Esophagus mucosa (tissue), 1 donor: ENCODE measurements around the gene SPO11. TPM values are rescaled to one million over a fixed set of nuclear protein-coding genes. Genes with fewer than 3 reads are reported as not detected.

Experiments
- ATAC-seq: fragments of 200-7000 bp; cut with Tn5 transposase; one replicate; pipeline ENCODE4 v1.9.1; 2020
- total RNA-seq: library from RNA; stranded (reverse); gene quantifications from one replicate; pipeline ENCODE4 v1.2.4, GENCODE V29; 2023
- donor health status: DM: yes; HTN: yes; CAD: no.

SPO11 gene
- total RNA-seq, 1 donor from 2014 or later: not detected

GRCh38 chr20:57377350-57377749, 47.7 kb downstream of the SPO11 start:
- no peak for ATAC-seq

- ATAC-seq: no peak
Observed at GRCh38 chr20:57378107-57378506, 48.5 kb downstream of the SPO11 start.

- no peak for ATAC-seq
Observed at GRCh38 chr20:57378646-57379262, 49.2 kb downstream of the SPO11 start.

- no peak for ATAC-seq
Observed at GRCh38 chr20:57379263-57379647, 49.7 kb downstream of the SPO11 start.

GRCh38 chr20:57380081-57380750, 50.6 kb downstream of the SPO11 start:
- ATAC-seq: no peak

GRCh38 chr20:57381596-57382503, 52.2 kb downstream of the SPO11 start:
- peak; percentile 75 for ATAC-seq

- ATAC-seq: no peak
Observed at GRCh38 chr20:57382516-57382915, 52.9 kb downstream of the SPO11 start.

GRCh38 chr20:57383447-57384347, 54.1 kb downstream of the SPO11 start:
- no peak for ATAC-seq

GRCh38 chr20:57384486-57384885, 54.9 kb downstream of the SPO11 start:
- no peak for ATAC-seq

- no peak for ATAC-seq
Observed at GRCh38 chr20:57384953-57385761, 55.6 kb downstream of the SPO11 start.

- ATAC-seq: no peak
Observed at GRCh38 chr20:57385940-57386339, 56.3 kb downstream of the SPO11 start.

GRCh38 chr20:57386762-57387161, 57.2 kb downstream of the SPO11 start:
- ATAC-seq: no peak

GRCh38 chr20:57387463-57387862, 57.9 kb downstream of the SPO11 start:
- no peak for ATAC-seq

- ATAC-seq: no peak
Observed at GRCh38 chr20:57387945-57388371, 58.4 kb downstream of the SPO11 start.

- ATAC-seq: peak; percentile 73
Observed at GRCh38 chr20:57388953-57389694, 59.5 kb downstream of the SPO11 start.

- no peak for ATAC-seq
Observed at GRCh38 chr20:57389695-57390603, 60.3 kb downstream of the SPO11 start.

- ATAC-seq: peak; percentile 78
Observed at GRCh38 chr20:57390604-57391438, 61.2 kb downstream of the SPO11 start, which contains the start of gene RBM38. Gene RBM38 (plus strand): TSS chr20:57391396. CDS start chr20:57391582, 186 bp downstream.
